Epithelial cell of esophagus (primary cell): Measurements from ENCODE around the gene OR9I1.
A peak's percentile ranks its signal among the peaks of the same experiment; 100 is the strongest.

Source experiments
- DNase-seq: peaks from one replicate; pipeline ENCODE4 v3.0.0; 2010; ENCODE audit warnings: low read depth
- H3K4me3 ChIP-seq: 2 replicates; pipeline ENCODE4 v1.5.1; 2011; ENCODE audit warnings: mild to moderate bottlenecking, low read length, control low read depth
- TF ChIP-seq, protein P1 (sequence below): IDR thresholded peaks from 2 replicates; pipeline ENCODE4 v1.5.1; 2011; ENCODE audit warnings: low read depth, mild to moderate bottlenecking, low read length, control low read depth, inconsistent platforms; ENCODE audit not compliant: insufficient read depth; ENCODE audit errors: missing control alignments

The OR9I1 gene, protein sequence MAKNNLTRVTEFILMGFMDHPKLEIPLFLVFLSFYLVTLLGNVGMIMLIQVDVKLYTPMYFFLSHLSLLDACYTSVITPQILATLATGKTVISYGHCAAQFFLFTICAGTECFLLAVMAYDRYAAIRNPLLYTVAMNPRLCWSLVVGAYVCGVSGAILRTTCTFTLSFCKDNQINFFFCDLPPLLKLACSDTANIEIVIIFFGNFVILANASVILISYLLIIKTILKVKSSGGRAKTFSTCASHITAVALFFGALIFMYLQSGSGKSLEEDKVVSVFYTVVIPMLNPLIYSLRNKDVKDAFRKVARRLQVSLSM

DNA sequence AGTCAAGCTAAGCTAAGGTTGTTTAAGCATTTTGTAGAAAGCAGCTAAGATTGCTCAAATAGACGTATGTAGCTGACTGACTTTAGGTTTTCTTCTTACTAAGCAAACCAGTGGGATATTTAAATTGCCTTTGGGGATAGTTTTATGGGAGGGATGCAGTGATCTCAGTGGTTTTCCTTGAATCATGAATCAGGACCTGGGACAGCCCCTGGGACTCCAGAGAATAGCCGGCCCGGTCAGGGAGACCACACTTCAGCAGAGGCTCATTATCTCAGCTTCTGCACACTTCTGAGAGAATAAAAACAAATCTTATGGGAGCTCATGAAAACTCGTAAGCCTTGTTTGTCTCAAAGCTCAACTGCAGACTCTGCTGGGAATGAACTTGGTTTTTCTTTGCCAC, at the start of gene OR9I1:
TSS of gene OR9I1 (minus strand) at position 62 of the 400 bp plus-strand sequence. CDS start 6,086 bp downstream, outside the sequence.
- DNase-seq = peak; percentile 4
- TF ChIP-seq, protein P1, sequence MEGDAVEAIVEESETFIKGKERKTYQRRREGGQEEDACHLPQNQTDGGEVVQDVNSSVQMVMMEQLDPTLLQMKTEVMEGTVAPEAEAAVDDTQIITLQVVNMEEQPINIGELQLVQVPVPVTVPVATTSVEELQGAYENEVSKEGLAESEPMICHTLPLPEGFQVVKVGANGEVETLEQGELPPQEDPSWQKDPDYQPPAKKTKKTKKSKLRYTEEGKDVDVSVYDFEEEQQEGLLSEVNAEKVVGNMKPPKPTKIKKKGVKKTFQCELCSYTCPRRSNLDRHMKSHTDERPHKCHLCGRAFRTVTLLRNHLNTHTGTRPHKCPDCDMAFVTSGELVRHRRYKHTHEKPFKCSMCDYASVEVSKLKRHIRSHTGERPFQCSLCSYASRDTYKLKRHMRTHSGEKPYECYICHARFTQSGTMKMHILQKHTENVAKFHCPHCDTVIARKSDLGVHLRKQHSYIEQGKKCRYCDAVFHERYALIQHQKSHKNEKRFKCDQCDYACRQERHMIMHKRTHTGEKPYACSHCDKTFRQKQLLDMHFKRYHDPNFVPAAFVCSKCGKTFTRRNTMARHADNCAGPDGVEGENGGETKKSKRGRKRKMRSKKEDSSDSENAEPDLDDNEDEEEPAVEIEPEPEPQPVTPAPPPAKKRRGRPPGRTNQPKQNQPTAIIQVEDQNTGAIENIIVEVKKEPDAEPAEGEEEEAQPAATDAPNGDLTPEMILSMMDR = no peak
- no peak within 1 kb of the TSS for H3K4me3 ChIP-seq

DNA sequence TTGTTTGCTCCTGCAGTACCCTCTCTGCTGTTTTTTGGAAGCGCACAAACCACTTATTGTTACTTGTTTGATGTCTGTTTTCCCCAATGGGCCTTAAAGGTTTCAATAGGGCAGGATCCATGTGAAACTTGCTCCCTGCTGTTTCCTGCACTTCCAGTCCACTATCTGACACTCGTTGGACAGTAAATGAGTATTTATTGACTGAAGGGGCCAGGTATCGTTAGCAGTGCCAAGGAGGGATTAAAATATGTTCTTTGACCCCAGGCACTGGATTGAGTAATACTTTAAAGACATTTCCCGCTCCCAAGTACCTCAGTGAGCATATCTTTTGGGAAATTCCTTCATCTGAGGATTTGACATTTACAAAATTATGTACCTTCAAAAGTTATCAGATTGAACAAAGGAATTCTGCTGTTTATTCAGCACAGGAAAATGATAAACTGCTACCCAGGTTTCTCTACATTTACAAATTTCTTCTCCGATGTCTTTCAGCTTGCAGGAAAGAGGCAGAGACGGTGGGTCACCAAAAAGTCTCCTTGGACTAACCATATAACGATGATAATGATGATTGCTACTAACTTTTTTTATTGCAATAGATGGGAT, 40.3 kb upstream of the OR9I1 start:
- no peak for DNase-seq
- TF ChIP-seq, protein P1 = no peak

DNA sequence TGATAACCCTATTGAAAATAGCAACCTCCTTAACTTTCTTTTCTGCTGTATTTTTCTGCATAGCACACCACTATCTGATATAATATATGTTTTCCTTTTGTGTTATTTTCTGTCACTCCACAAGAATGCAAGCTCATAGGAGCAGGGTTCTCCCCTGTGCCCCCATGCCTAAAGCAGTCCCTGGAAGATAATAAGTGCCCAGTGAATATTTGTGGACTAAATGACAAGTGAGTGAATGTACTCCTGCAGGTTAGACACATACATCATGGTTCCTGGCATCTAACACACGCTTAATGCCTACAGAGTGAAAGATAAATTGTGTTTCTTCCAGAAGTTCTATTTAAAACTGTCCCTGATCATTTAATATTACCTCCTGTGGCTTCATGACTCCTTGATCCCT, 39.7 kb upstream of the OR9I1 start:
- TF ChIP-seq, protein P1 = no peak
- no peak for DNase-seq

More for the DNA sequence above, 40.3 kb upstream of the OR9I1 start:
- H3K4me3 ChIP-seq = no peak overlapping the region

DNA sequence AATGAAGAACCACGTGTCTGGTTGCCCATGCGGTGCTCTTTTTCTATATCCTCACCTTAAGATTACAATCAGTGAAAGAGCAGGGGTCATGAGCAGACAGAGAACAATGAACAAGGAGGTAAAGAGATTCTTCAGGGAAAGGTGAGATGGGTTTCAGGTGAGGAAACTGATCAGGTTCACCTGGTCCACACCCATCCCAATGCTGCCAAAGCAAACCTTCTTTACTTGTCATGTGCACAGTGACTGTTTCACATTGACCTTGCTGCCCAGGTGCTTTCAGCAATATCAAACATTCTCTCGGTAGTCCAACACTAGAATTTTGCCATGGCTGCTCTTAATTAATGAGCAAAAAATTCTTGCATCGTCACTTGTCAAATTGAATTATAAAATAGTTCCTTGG, 39.1 kb upstream of the OR9I1 start:
- peak; percentile 3 for DNase-seq
- no peak overlapping the region for H3K4me3 ChIP-seq
- TF ChIP-seq, protein P1 = no peak

More for the DNA sequence above, 39.7 kb upstream of the OR9I1 start:
- no peak overlapping the region for H3K4me3 ChIP-seq

DNA sequence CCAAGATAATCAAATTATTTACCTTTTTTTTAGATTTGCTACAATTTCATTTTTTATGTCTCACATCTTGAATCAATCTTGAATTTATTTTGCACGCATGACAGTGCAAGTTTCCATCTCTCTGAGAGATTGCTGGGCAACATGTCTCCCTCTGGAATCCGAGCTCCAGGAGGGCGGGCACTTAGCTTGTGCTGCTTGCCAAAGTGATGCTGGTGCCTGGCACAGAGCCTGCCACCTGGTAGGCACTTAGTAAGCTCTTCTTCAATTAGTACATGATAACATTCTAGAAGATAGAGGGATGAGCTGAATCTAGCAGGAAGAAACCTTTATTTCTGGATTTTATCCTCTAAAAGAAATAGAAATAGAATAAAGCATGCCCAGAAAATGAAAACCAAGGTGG, 27.5 kb upstream of the OR9I1 start:
- TF ChIP-seq, protein P1 = no peak
- H3K4me3 ChIP-seq = no peak overlapping the region
- no peak for DNase-seq

DNA sequence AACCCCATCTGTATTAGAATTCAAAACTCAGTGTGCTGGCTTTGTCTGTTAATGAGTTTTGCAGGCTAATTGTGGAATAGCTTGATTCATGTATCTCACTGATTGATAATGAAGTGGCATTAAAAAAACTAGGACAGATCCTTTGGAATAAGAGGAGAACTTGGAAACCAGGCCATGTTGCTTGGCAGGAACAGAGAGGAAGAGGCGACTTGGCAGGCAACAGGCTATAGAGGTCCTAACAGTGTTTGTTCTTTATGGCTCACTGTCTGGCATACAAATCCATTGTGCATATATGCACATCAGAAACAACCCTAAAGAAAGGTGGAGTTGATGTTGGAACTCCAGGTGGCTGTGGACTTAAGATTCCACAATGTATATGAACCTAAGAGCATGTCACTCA, 17.4 kb upstream of the OR9I1 start:
- TF ChIP-seq, protein P1 = no peak
- no peak for DNase-seq
- no peak overlapping the region for H3K4me3 ChIP-seq
